HCT116 (cell line): Measurements from ENCODE around the gene CABLES1. TPM values are rescaled to one million over a fixed set of nuclear protein-coding genes. Genes with fewer than 3 reads are reported as not detected.
"Not testable (repeated sequence)": the region's sequence is repeated elsewhere in the genome, so short reads cannot be mapped to it uniquely, and the experiment has no call there.

Source experiments
- ATAC-seq: fragments of 200-7000 bp; cut with Tn5 transposase; 2 replicates; pipeline ENCODE4 v1.9.1; 2020; ENCODE audit warnings: mild to moderate bottlenecking, moderate library complexity
- BruUV-seq: library from RNA; stranded (reverse); fragments of 400-500 nt; replicated peaks from 2 replicates; lab custom pipeline; 2021; lab: Mats Ljungman, UMichigan
- CTCF ChIA-PET: fragments of 300-600 bp; sonication (Branson Sonifier 250); formaldehyde crosslinking; loops from one replicate; lab custom pipeline; 2021; ENCODE audit warnings: antibody characterized with exemption; lab: Charles Lee
- POLR2A ChIA-PET: fragments of 300-600, 350-600 bp; sonication (Branson Sonifier 250); formaldehyde crosslinking; loops from one replicate; lab custom pipeline; 2021; ENCODE audit warnings: antibody characterized with exemption; lab: Charles Lee
- RAD21 ChIA-PET, 2 experiments: fragments of 300-600 bp; sonication (Branson Sonifier 250); formaldehyde crosslinking; loops; one replicate each; lab custom pipeline; 2023; ENCODE audit warnings: low total read pairs in 2 of 2; ENCODE audit not compliant: uncharacterized antibody in 2 of 2, unreplicated experiment in 2 of 2, low non-redundant PET in 1 of 2; lab: Charles Lee
- DNase-seq: peaks from one replicate; pipeline ENCODE4 v3.0.0-alpha.2; 2010; ENCODE audit warnings: low read depth, low spot score
- H2AFZ ChIP-seq: fragments of 200-600 bp; shearing (Covaris generic), sonication (generic); 2 replicates; pipeline ENCODE4 v1.6.1; 2017; ENCODE audit warnings: low read depth, mixed run types, mixed read lengths, antibody characterized with exemption, low read length; ENCODE audit not compliant: poor library complexity, severe bottlenecking
- H3K27ac ChIP-seq: 2 replicates; pipeline ENCODE4 v1.5.1; 2012; ENCODE audit warnings: low read depth, low read length
- H3K27me3 ChIP-seq: fragments of 200-600 bp; sonication (generic); 2 replicates; pipeline ENCODE4 v1.6.1; 2016; ENCODE audit warnings: mixed run types, low read length, mixed read lengths; ENCODE audit not compliant: insufficient read depth
- H3K36me3 ChIP-seq, 2 experiments: fragments of 200-500 bp in 1 of 2; fragments of 200-600 bp in 1 of 2; sonication (Bioruptor generic) in 1 of 2; sonication (generic) in 1 of 2; 2 replicates each; pipeline versions ENCODE4 v1.5.1 to v1.6.1; 2014 to 2016; ENCODE audit warnings: low read length in 2 of 2, inconsistent platforms in 1 of 2, mixed read lengths in 1 of 2, mixed run types in 1 of 2; ENCODE audit not compliant: insufficient read depth in 2 of 2, control insufficient read depth in 1 of 2
- H3K4me1 ChIP-seq, 2 experiments: fragments of 200-600 bp in 1 of 2; sonication (generic) in 1 of 2; 2 replicates each; pipeline versions ENCODE4 v1.5.1 to v1.6.1; 2012 to 2017; ENCODE audit warnings: low read length in 2 of 2, inconsistent platforms in 1 of 2, mild to moderate bottlenecking in 1 of 2, mixed read lengths in 1 of 2, mixed run types in 1 of 2, moderate library complexity in 1 of 2; ENCODE audit not compliant: insufficient read depth in 2 of 2, control insufficient read depth in 1 of 2
- H3K4me2 ChIP-seq: fragments of 200-600 bp; sonication (generic); 2 replicates; pipeline ENCODE4 v1.6.1; 2017; ENCODE audit warnings: mixed run types, low read length, mixed read lengths
- H3K4me3 ChIP-seq, 2 experiments: fragments of 200-600 bp in 1 of 2; sonication (generic) in 1 of 2; replicated peaks in 1 of 2; 2 replicates each; pipeline ENCODE4 v1.5.1; 2011 to 2016; ENCODE audit warnings: low read length in 2 of 2, control low read depth in 1 of 2, low read depth in 1 of 2, mild to moderate bottlenecking in 1 of 2, mixed read lengths in 1 of 2, mixed run types in 1 of 2
- H3K79me2 ChIP-seq: fragments of 200-600 bp; sonication (generic); 2 replicates; pipeline ENCODE4 v1.6.1; 2017; ENCODE audit warnings: mild to moderate bottlenecking, mixed run types, low read length, moderate library complexity, mixed read lengths; ENCODE audit not compliant: insufficient read depth
- H3K9ac ChIP-seq: fragments of 200-600 bp; sonication (generic); 2 replicates; pipeline ENCODE4 v1.6.1; 2016; ENCODE audit warnings: low read length, mixed read lengths
- H3K9me2 ChIP-seq: fragments of 200-600 bp; sonication (generic), shearing (Covaris generic); 2 replicates; pipeline ENCODE4 v1.6.1; 2017; ENCODE audit warnings: mixed run types, mild to moderate bottlenecking, moderate library complexity; ENCODE audit not compliant: insufficient read depth
- H3K9me3 ChIP-seq, 2 experiments: fragments of 200-500 bp in 1 of 2; fragments of 200-600 bp in 1 of 2; sonication (Bioruptor generic) in 1 of 2; sonication (generic) in 1 of 2; 2 replicates each; pipeline ENCODE4 v1.6.1; 2014 to 2017; ENCODE audit warnings: low read length in 2 of 2, mixed read lengths in 2 of 2, inconsistent platforms in 1 of 2, low read depth in 1 of 2, mild to moderate bottlenecking in 1 of 2, mixed run types in 1 of 2, moderate library complexity in 1 of 2; ENCODE audit not compliant: control insufficient read depth in 1 of 2, insufficient read depth in 1 of 2
- H4K20me1 ChIP-seq: fragments of 200-600 bp; sonication (generic), shearing (Covaris generic); 2 replicates; pipeline ENCODE4 v1.6.1; 2017; ENCODE audit warnings: mixed run types, mild to moderate bottlenecking, moderate library complexity; ENCODE audit not compliant: insufficient read depth
- CBX3 ChIP-seq: IDR thresholded peaks from 2 replicates; pipeline ENCODE4 v1.6.1; 2012; ENCODE audit warnings: low read depth
- EGR1 ChIP-seq: IDR thresholded peaks from 2 replicates; pipeline ENCODE4 v1.6.1; 2012; ENCODE audit warnings: low read depth
- EZH2 ChIP-seq: fragments of 200-600 bp; sonication (generic); IDR thresholded peaks from 2 replicates; pipeline ENCODE4 v1.6.1; 2017; ENCODE audit warnings: antibody characterized with exemption, mixed run types
- EZH2phosphoT487 ChIP-seq: fragments of 200-600 bp; IDR thresholded peaks from 2 replicates; pipeline ENCODE4 v1.6.1; 2018; ENCODE audit warnings: antibody characterized with exemption, borderline replicate concordance
- FOSL1 ChIP-seq: IDR thresholded peaks from 2 replicates; pipeline ENCODE4 v1.6.1; 2012; ENCODE audit warnings: low read depth
- POLR2AphosphoS5 ChIP-seq: IDR thresholded peaks from 2 replicates; pipeline ENCODE4 v1.6.1; 2011; ENCODE audit warnings: mild to moderate bottlenecking, low read depth, low read length, moderate library complexity
- SP1 ChIP-seq: IDR thresholded peaks from 2 replicates; pipeline ENCODE4 v1.6.1; 2012; ENCODE audit warnings: low read depth
- SRF ChIP-seq: IDR thresholded peaks from 2 replicates; pipeline ENCODE4 v1.6.1; 2012; ENCODE audit warnings: low read depth
- TCF7L2 ChIP-seq: IDR thresholded peaks from 2 replicates; pipeline ENCODE4 v1.7.0; 2011; ENCODE audit warnings: borderline replicate concordance, inconsistent platforms; ENCODE audit not compliant: insufficient read depth, insufficient read length; ENCODE audit errors: extremely low read depth
- YY1 ChIP-seq: IDR thresholded peaks from 2 replicates; pipeline ENCODE4 v1.6.1; 2011; ENCODE audit warnings: low read length, low read depth, moderate library complexity, mild to moderate bottlenecking; ENCODE audit not compliant: insufficient replicate concordance; ENCODE audit errors: extremely low read depth
- ZFX ChIP-seq: fragments of 450-650 bp; IDR thresholded peaks from 2 replicates; pipeline ENCODE4 v1.6.1; 2017
- ZNF274 ChIP-seq: fragments of 200-500 bp; sonication (Bioruptor generic); IDR thresholded peaks from 2 replicates; pipeline ENCODE4 v1.6.1; 2014; ENCODE audit warnings: mild to moderate bottlenecking, low read depth, low read length, inconsistent platforms
- intact Hi-C: fragments of 100-400 bp; cut with micrococcal nuclease; formaldehyde crosslinking; loops from 2 replicates; pipeline ENCODE4 v1.10.0; 2022
- total RNA-seq: library from RNA; stranded (reverse); gene quantifications from one replicate; pipeline ENCODE4 v1.2.1, GENCODE V29; 2021; ENCODE audit not compliant: unreplicated experiment
- TF ChIP-seq, protein P1 (sequence below): IDR thresholded peaks from 2 replicates; pipeline ENCODE4 v1.6.1; 2012; ENCODE audit warnings: low read depth
- TF ChIP-seq, protein P2 (sequence below): IDR thresholded peaks from 2 replicates; pipeline ENCODE4 v1.6.1; 2012

Gene CABLES1
- total RNA-seq, 1 experiment from 2014 or later = 7.7 TPM

DNA sequence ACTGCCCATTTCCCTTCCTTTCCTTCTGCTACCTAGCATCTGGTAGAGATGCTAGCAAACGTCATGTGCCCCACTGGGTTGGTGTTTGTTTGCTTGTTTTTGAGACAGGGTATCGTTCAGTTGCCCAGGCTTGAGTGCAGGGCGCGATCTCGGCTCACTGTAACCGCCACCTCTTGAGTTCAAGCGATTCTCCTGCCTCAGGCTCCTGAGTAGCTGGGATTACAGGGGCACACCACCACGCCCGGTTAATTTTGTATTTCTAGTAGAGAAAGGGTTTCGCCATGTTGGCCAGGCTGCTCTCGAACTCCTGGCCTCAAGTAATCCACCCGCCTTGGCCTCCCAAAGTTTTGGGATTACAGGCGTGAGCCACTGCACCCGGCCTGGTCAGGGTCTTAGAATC, 23.6 kb downstream of the CABLES1 start:
- H3K9me2 ChIP-seq, BruUV-seq, H2AFZ ChIP-seq, H3K79me2 ChIP-seq, RAD21 ChIA-PET, H3K36me3 ChIP-seq, POLR2A ChIA-PET, H3K9ac ChIP-seq, H3K27me3 ChIP-seq, H3K4me3 ChIP-seq, DNase-seq, H3K4me1 ChIP-seq, H3K9me3 ChIP-seq, CTCF ChIA-PET, ATAC-seq, H3K4me2 ChIP-seq, intact Hi-C loops, H3K27ac ChIP-seq, H4K20me1 ChIP-seq: not testable (repeated sequence)

DNA sequence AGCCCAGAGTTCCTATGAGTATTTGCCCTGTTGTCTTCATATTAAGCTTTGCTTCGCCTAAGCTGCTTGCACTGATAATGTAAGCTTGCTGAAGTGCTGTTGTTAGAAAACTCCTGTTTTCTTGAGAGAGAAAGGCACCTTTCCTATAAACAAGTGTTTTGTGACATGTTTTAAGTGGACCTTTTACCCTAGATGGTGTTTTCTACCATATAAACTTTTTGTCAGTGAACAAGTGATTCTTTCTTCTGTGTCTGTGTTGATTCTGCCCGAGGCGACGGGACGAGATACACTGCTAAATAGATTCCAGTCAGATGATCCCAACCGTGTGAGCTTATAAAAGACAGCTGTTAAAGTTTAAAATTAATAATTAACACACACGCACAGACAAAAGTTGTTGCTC, 24.1 kb downstream of the CABLES1 start:
- ChIA-PET RAD21 (no interaction called here), CTCF (no interaction called here), POLR2A (no interaction called here)
- Histone ChIP-seq H3K27me3 (no peaks in the 10 kb centered on the region), H3K4me3 (no peak overlapping the region), H3K27ac (no peak overlapping the region), H3K9ac (no peak overlapping the region), H3K9me3 (no peaks in the 10 kb centered on the region), H3K9me2 (no peaks in the 10 kb centered on the region), H3K36me3 (no peaks in the 10 kb centered on the region), H3K4me1 (peaks cover 0 to 6% of the 10 kb centered on the region in 2 experiments; a peak in 1 of 4 replicates), H3K79me2 (no peaks in the 10 kb centered on the region), H3K4me2 (no peak overlapping the region), H2AFZ (no peak overlapping the region), H4K20me1 (no peaks in the 10 kb centered on the region)
- TF ChIP-seq YY1 (no peak), POLR2AphosphoS5 (no peak), FOSL1 (no peak), EZH2 (no peak), ZNF274 (no peak), TCF7L2 (no peak), EGR1 (no peak), SP1 (no peak), ZFX (no peak), EZH2phosphoT487 (no peak), CBX3 (no peak), SRF (no peak)
- TF ChIP-seq, protein P1, sequence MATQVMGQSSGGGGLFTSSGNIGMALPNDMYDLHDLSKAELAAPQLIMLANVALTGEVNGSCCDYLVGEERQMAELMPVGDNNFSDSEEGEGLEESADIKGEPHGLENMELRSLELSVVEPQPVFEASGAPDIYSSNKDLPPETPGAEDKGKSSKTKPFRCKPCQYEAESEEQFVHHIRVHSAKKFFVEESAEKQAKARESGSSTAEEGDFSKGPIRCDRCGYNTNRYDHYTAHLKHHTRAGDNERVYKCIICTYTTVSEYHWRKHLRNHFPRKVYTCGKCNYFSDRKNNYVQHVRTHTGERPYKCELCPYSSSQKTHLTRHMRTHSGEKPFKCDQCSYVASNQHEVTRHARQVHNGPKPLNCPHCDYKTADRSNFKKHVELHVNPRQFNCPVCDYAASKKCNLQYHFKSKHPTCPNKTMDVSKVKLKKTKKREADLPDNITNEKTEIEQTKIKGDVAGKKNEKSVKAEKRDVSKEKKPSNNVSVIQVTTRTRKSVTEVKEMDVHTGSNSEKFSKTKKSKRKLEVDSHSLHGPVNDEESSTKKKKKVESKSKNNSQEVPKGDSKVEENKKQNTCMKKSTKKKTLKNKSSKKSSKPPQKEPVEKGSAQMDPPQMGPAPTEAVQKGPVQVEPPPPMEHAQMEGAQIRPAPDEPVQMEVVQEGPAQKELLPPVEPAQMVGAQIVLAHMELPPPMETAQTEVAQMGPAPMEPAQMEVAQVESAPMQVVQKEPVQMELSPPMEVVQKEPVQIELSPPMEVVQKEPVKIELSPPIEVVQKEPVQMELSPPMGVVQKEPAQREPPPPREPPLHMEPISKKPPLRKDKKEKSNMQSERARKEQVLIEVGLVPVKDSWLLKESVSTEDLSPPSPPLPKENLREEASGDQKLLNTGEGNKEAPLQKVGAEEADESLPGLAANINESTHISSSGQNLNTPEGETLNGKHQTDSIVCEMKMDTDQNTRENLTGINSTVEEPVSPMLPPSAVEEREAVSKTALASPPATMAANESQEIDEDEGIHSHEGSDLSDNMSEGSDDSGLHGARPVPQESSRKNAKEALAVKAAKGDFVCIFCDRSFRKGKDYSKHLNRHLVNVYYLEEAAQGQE = no peak
- TF ChIP-seq, protein P2, sequence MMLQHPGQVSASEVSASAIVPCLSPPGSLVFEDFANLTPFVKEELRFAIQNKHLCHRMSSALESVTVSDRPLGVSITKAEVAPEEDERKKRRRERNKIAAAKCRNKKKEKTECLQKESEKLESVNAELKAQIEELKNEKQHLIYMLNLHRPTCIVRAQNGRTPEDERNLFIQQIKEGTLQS = no peak
- ATAC-seq (no peak), DNase-seq (no peak)
- intact Hi-C loops = no loop called here
- BruUV-seq = no TSS peak
